ENCODE measurements around the gene FLT3. TPM values are rescaled to one million over a fixed set of nuclear protein-coding genes. Genes with fewer than 3 reads are reported as not detected.

FLT3 gene
- polyA plus RNA-seq, 3 donors, result 2.1 to 5.3 (median 3.7) TPM

- Histone ChIP-seq H3K9ac (ENCODE audit: insufficient read depth, low read length, poor library complexity, severe bottlenecking) (no peak overlapping the region), H3K4me3 (replicated peaks in 1 of 3; ENCODE audit: low read depth in 2 of 3, low read length in 3 of 3) (no peak overlapping the region), H3K79me2 (ENCODE audit: insufficient read depth, low read length) (no peaks in the 10 kb centered on the region), H4K20me1 (ENCODE audit: insufficient read depth, low read length) (no peaks in the 10 kb centered on the region), H3K36me3 (replicated peaks in 1 of 2; ENCODE audit: control insufficient read depth in 1 of 2, insufficient read depth in 2 of 2, low read length in 2 of 2) (no peaks in the 10 kb centered on the region), H3K9me3 (replicated peaks in 1 of 2; ENCODE audit: control insufficient read depth in 1 of 2, insufficient read depth in 1 of 2, low read length in 2 of 2) (peaks cover 0 to 28% of the 10 kb centered on the region in 2 donors), H3K27me3 (ENCODE audit: control insufficient read depth in 2 of 2, insufficient read depth in 2 of 2, low read length in 2 of 2) (peaks cover 67 to 78% of the 10 kb centered on the region in 2 donors), H3K27ac (ENCODE audit: low read depth in 1 of 2, low read length in 2 of 2) (no peak overlapping the region), H3K4me2 (replicated peaks; ENCODE audit: extremely low read depth, low read length, poor library complexity, severe bottlenecking) (no peak overlapping the region), H2AFZ (ENCODE audit: insufficient read depth, low read depth, low read length, poor library complexity, severe bottlenecking) (no peak overlapping the region), H3K4me1 (ENCODE audit: control insufficient read depth in 1 of 2, insufficient read depth in 2 of 2, low read length in 2 of 2) (peaks cover 8 to 12% of the 10 kb centered on the region in 2 donors)
- H3K27me3 Mint-ChIP-seq (ENCODE audit: low read depth in 3 of 3), result peaks cover 74 to 86% (median 80%) of the 10 kb centered on the region in 3 donors
- H3K36me3 Mint-ChIP-seq, result no peaks in the 10 kb centered on the region
- intact Hi-C loops (cut with micrococcal nuclease), result loop anchor here (5.0 to 10.0 kb wide), 4 partner anchors 148 to 996 kb away; no protein-coding TSS in a partner anchor
- H3K4me1 Mint-ChIP-seq, result peaks cover 25% of the 10 kb centered on the region
- DNase-seq, result no peak
- H3K4me3 Mint-ChIP-seq, result peak overlapping the region; percentile 58 to 81
- H3K9me3 Mint-ChIP-seq, result peaks cover 0 to 19% (median 2%) of the 10 kb centered on the region in 7 donors
- TF ChIP-seq CTCF (IDR thresholded peaks at IDR 0.05), result no peak
- H3K27ac Mint-ChIP-seq, result peak overlapping the region in 1 of 7 donors; percentile 61
- WGBS (ENCODE audit: insufficient coverage), result 11% methylated on average over 46 of the region's 54 CpGs
These were observed 119.9 kb downstream of the FLT3 start for GRCh38 chr13:27980280-27980998.

- peaks cover 0 to 19% (median 2%) of the 10 kb centered on the region in 7 donors for H3K9me3 Mint-ChIP-seq
- no peak for TF ChIP-seq CTCF (IDR thresholded peaks at IDR 0.05)
- Histone ChIP-seq H3K27ac (ENCODE audit: low read depth in 1 of 2, low read length in 2 of 2) (no peak overlapping the region), H3K36me3 (replicated peaks in 1 of 2; ENCODE audit: control insufficient read depth in 1 of 2, insufficient read depth in 2 of 2, low read length in 2 of 2) (no peaks in the 10 kb centered on the region), H3K27me3 (ENCODE audit: control insufficient read depth in 2 of 2, insufficient read depth in 2 of 2, low read length in 2 of 2) (peaks cover 72 to 84% of the 10 kb centered on the region in 2 donors), H4K20me1 (ENCODE audit: insufficient read depth, low read length) (no peaks in the 10 kb centered on the region), H2AFZ (ENCODE audit: insufficient read depth, low read depth, low read length, poor library complexity, severe bottlenecking) (no peak overlapping the region), H3K4me2 (replicated peaks; ENCODE audit: extremely low read depth, low read length, poor library complexity, severe bottlenecking) (peak overlapping the region; percentile 1), H3K9ac (ENCODE audit: insufficient read depth, low read length, poor library complexity, severe bottlenecking) (no peak overlapping the region), H3K4me1 (ENCODE audit: control insufficient read depth in 1 of 2, insufficient read depth in 2 of 2, low read length in 2 of 2) (peaks cover 8 to 12% of the 10 kb centered on the region in 2 donors), H3K4me3 (replicated peaks in 1 of 3; ENCODE audit: low read depth in 2 of 3, low read length in 3 of 3) (no peak overlapping the region), H3K79me2 (ENCODE audit: insufficient read depth, low read length) (no peaks in the 10 kb centered on the region), H3K9me3 (replicated peaks in 1 of 2; ENCODE audit: control insufficient read depth in 1 of 2, insufficient read depth in 1 of 2, low read length in 2 of 2) (peaks cover 0 to 32% of the 10 kb centered on the region in 2 donors)
- DNase-seq, result no peak
- peaks cover 80 to 92% (median 86%) of the 10 kb centered on the region in 3 donors for H3K27me3 Mint-ChIP-seq (ENCODE audit: low read depth in 3 of 3)
- peaks cover 29% of the 10 kb centered on the region for H3K4me1 Mint-ChIP-seq
- WGBS (ENCODE audit: insufficient coverage), result 13% methylated on average over 10 of the region's 15 CpGs
- peak overlapping the region in 1 of 7 donors; percentile 61 for H3K27ac Mint-ChIP-seq
- intact Hi-C loops (cut with micrococcal nuclease), result loop anchor here (5.0 to 10.0 kb wide), 4 partner anchors 148 to 995 kb away; no protein-coding TSS in a partner anchor
- no peaks in the 10 kb centered on the region for H3K36me3 Mint-ChIP-seq
- H3K4me3 Mint-ChIP-seq, result peak overlapping the region in 1 of 2 donors; percentile 81
These were observed 120.6 kb downstream of the FLT3 start for GRCh38 chr13:27979765-27980279.
